ENCODE measurements around the gene MLH3. TPM values are rescaled to one million over a fixed set of nuclear protein-coding genes. Genes with fewer than 3 reads are reported as not detected.

Gene MLH3
- total RNA-seq, 3 donors from 2014 or later (not counting 1 experiment from before 2014, with no cell fraction given), result 15.5 to 20.7 (median 19.1) TPM

DNA sequence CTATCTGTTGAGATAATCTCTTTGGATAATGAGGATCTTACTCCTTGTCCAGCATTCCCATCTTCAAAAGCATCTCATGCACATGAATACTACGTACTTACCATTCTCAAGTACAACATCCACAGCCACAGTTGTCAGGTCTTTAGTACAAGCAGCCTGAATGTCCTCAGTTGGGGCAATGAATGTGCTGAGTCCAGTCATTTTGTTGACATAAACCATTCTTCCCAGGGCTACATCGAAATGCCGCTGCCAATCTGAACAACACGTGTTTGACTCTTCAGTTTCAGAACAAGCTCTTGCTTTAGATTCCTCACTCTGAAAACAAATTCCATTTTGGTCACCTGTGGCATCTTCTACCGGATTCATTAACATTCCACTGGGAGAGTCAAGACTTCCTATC, 5.0 kb downstream of the MLH3 start:
- H3K27ac Mint-ChIP-seq, result no peak overlapping the region
- Histone ChIP-seq H3K27me3 (ENCODE audit: control insufficient read depth, insufficient read depth, low read length) (no peaks in the 10 kb centered on the region), H3K9me3 (ENCODE audit: control insufficient read depth, insufficient read depth, low read length) (no peaks in the 10 kb centered on the region), H3K27ac (ENCODE audit: low read length) (no peak overlapping the region), H3K4me3 (ENCODE audit: low read length) (no peak overlapping the region), H3K4me1 (ENCODE audit: control insufficient read depth, insufficient read depth, low read length) (peaks cover 8% of the 10 kb centered on the region), H3K36me3 (ENCODE audit: control insufficient read depth, insufficient read depth, low read length) (peaks cover 4% of the 10 kb centered on the region)
- TF ChIP-seq, protein P1, sequence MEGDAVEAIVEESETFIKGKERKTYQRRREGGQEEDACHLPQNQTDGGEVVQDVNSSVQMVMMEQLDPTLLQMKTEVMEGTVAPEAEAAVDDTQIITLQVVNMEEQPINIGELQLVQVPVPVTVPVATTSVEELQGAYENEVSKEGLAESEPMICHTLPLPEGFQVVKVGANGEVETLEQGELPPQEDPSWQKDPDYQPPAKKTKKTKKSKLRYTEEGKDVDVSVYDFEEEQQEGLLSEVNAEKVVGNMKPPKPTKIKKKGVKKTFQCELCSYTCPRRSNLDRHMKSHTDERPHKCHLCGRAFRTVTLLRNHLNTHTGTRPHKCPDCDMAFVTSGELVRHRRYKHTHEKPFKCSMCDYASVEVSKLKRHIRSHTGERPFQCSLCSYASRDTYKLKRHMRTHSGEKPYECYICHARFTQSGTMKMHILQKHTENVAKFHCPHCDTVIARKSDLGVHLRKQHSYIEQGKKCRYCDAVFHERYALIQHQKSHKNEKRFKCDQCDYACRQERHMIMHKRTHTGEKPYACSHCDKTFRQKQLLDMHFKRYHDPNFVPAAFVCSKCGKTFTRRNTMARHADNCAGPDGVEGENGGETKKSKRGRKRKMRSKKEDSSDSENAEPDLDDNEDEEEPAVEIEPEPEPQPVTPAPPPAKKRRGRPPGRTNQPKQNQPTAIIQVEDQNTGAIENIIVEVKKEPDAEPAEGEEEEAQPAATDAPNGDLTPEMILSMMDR (IDR thresholded peaks at IDR 0.05), result no peak
- H3K4me1 Mint-ChIP-seq, result peaks cover 16 to 47% of the 10 kb centered on the region in 2 donors
- no peaks in the 10 kb centered on the region for H3K36me3 Mint-ChIP-seq
- WGBS (ENCODE audit: insufficient coverage), result 99% methylated on average over 5 of the region's 5 CpGs
- DNase-seq (no peak), ATAC-seq (no peak)
- H3K9me3 Mint-ChIP-seq, result no peaks in the 10 kb centered on the region
- H3K27me3 Mint-ChIP-seq (ENCODE audit: low read depth in 2 of 2), result no peaks in the 10 kb centered on the region
- no peak overlapping the region for H3K4me3 Mint-ChIP-seq
- intact Hi-C loops (cut with micrococcal nuclease), result no loop called here

DNA sequence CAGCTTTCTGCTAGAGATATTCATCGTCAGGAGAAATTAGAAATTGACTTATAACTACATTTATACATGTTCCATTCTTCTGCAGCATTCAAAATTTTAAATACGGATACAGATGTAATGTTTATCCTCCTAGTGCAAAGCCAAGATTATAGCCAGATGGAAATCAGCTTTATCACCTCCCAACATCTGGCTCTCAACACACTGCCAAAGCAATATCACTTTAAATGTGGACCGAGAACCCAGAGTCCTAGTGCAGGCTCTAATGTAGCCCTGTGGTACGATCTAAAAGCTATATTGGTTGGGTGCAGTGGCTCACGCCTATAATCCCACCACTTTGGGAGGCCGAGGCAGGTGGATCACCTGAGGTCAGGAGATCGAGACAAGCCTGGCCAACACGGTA, 6.5 kb downstream of the MLH3 start:
- H3K4me1 ChIP-seq (ENCODE audit: control insufficient read depth, insufficient read depth, low read length), result no peaks in the 10 kb centered on the region
- H3K36me3 ChIP-seq (ENCODE audit: control insufficient read depth, insufficient read depth, low read length), result peaks cover 4% of the 10 kb centered on the region
- ATAC-seq (no peak), DNase-seq (no peak)
- 78% methylated on average over 8 of the region's 8 CpGs for WGBS (ENCODE audit: insufficient coverage)
- no peak overlapping the region for H3K4me3 Mint-ChIP-seq
- no peak overlapping the region for H3K27ac ChIP-seq (ENCODE audit: low read length)
- intact Hi-C loops (cut with micrococcal nuclease), result no loop called here
- no peaks in the 10 kb centered on the region for H3K9me3 ChIP-seq (ENCODE audit: control insufficient read depth, insufficient read depth, low read length)
- no peaks in the 10 kb centered on the region for H3K36me3 Mint-ChIP-seq
- H3K27me3 Mint-ChIP-seq (ENCODE audit: low read depth in 2 of 2), result no peaks in the 10 kb centered on the region
- TF ChIP-seq, protein P1 (IDR thresholded peaks at IDR 0.05), result no peak
- H3K4me1 Mint-ChIP-seq, result peaks cover 7 to 35% of the 10 kb centered on the region in 2 donors
- no peaks in the 10 kb centered on the region for H3K9me3 Mint-ChIP-seq
- no peak overlapping the region for H3K27ac Mint-ChIP-seq
- no peak overlapping the region for H3K4me3 ChIP-seq (ENCODE audit: low read length)
- no peaks in the 10 kb centered on the region for H3K27me3 ChIP-seq (ENCODE audit: control insufficient read depth, insufficient read depth, low read length)

DNA sequence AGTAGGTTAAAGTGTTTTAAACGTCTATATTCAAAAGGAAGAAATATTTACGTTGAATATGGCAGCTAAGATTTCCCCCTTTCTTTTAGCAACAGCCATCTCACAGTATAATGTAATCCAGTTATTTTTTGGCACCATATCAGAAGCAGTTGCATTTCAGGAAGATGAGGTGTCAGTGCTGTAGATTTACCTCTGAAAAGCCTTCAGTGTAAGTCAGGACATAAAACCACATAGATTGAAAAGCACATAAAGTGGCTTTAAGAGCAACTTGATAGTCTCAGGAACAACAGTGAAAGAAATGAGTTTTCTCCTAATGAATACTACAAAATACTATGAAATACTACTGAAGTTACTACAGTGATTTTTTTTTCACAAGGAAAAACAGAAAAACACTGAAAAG, 6.9 kb downstream of the MLH3 start:
- no peak overlapping the region for H3K4me3 ChIP-seq (ENCODE audit: low read length)
- Mint-ChIP-seq H3K4me1 (peaks cover 7 to 31% of the 10 kb centered on the region in 2 donors), H3K27me3 (ENCODE audit: low read depth in 2 of 2) (no peaks in the 10 kb centered on the region), H3K36me3 (no peaks in the 10 kb centered on the region), H3K4me3 (no peak overlapping the region), H3K27ac (no peak overlapping the region), H3K9me3 (no peaks in the 10 kb centered on the region)
- DNase-seq (no peak), ATAC-seq (no peak)
- TF ChIP-seq, protein P1 (IDR thresholded peaks at IDR 0.05), result no peak
- H3K9me3 ChIP-seq (ENCODE audit: control insufficient read depth, insufficient read depth, low read length), result no peaks in the 10 kb centered on the region
- H3K27me3 ChIP-seq (ENCODE audit: control insufficient read depth, insufficient read depth, low read length), result no peaks in the 10 kb centered on the region
- no peaks in the 10 kb centered on the region for H3K4me1 ChIP-seq (ENCODE audit: control insufficient read depth, insufficient read depth, low read length)
- intact Hi-C loops (cut with micrococcal nuclease), result no loop called here
- no CpG with 5 or more reads among the region's 2 CpGs for WGBS (ENCODE audit: insufficient coverage)
- H3K36me3 ChIP-seq (ENCODE audit: control insufficient read depth, insufficient read depth, low read length), result peaks cover 4% of the 10 kb centered on the region
- no peak overlapping the region for H3K27ac ChIP-seq (ENCODE audit: low read length)

DNA sequence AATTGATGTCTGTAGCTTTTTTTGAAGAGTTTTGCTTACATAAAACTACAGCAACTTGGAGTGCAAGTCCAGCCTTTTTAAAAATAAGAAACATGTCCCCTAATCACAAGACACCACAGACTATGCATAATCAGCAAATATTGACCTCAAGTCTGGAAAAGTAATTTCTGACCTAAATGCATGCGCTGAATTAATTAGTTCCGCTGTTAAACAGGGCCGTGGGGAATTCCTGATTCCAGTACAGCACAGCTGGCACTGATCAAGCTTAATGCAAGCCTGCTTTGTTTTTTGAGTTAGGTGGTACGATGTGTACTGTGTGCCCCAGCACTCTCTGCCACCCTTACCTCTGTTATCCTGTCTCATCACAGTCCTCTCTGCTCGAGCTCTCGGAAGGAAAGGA, 9.2 kb downstream of the MLH3 start:
- no peaks in the 10 kb centered on the region for H3K9me3 ChIP-seq (ENCODE audit: control insufficient read depth, insufficient read depth, low read length)
- intact Hi-C loops (cut with micrococcal nuclease), result no loop called here
- peaks cover 12% of the 10 kb centered on the region for H3K36me3 ChIP-seq (ENCODE audit: control insufficient read depth, insufficient read depth, low read length)
- Mint-ChIP-seq H3K9me3 (no peaks in the 10 kb centered on the region), H3K4me3 (no peak overlapping the region), H3K4me1 (peaks cover 7 to 22% of the 10 kb centered on the region in 2 donors), H3K27me3 (ENCODE audit: low read depth in 2 of 2) (no peaks in the 10 kb centered on the region), H3K27ac (no peak overlapping the region), H3K36me3 (no peaks in the 10 kb centered on the region)
- no peak for DNase-seq
- no peak for ATAC-seq
- no peaks in the 10 kb centered on the region for H3K27me3 ChIP-seq (ENCODE audit: control insufficient read depth, insufficient read depth, low read length)
- WGBS (ENCODE audit: insufficient coverage), result 84% methylated on average over 6 of the region's 6 CpGs
- no peak overlapping the region for H3K27ac ChIP-seq (ENCODE audit: low read length)
- no peak overlapping the region for H3K4me3 ChIP-seq (ENCODE audit: low read length)
- H3K4me1 ChIP-seq (ENCODE audit: control insufficient read depth, insufficient read depth, low read length), result no peaks in the 10 kb centered on the region
- TF ChIP-seq, protein P1 (IDR thresholded peaks at IDR 0.05), result no peak
